Measurements from ENCODE around the gene CACNA2D1. TPM values are rescaled to one million over a fixed set of nuclear protein-coding genes. Genes with fewer than 3 reads are reported as not detected.

Gene CACNA2D1
- total RNA-seq, 1 experiment from 2014 or later: 36.2 TPM

GRCh38 chr7:81983406-81983805 is 460.2 kb downstream of the CACNA2D1 start:
- no CpG with 5 or more reads among the region's 3 CpGs for WGBS (ENCODE audit: extremely low coverage, insufficient read length, low lambda C conversion rate)
- Histone ChIP-seq H2AK5ac (ENCODE audit: insufficient read length, low read length) (no peak overlapping the region), H3K56ac (ENCODE audit: insufficient read length, low read depth, low read length) (no peak overlapping the region), H2BK120ac (ENCODE audit: low read depth, low read length, poor library complexity, severe bottlenecking) (no peak overlapping the region), H2AFZ (ENCODE audit: low read length) (no peak overlapping the region), H3K27ac (ENCODE audit: insufficient read length, low read depth, low read length) (no peak overlapping the region), H3K23me2 (ENCODE audit: insufficient read length, low read depth, low read length, poor library complexity, severe bottlenecking) (no peaks in the 10 kb centered on the region), H2BK20ac (ENCODE audit: low read depth, low read length, poor library complexity, severe bottlenecking) (no peak overlapping the region), H4K91ac (ENCODE audit: insufficient read length, low read depth, low read length) (no peak overlapping the region), H3K23ac (ENCODE audit: insufficient read length, low read depth, low read length) (no peak overlapping the region), H3K14ac (ENCODE audit: insufficient read depth, low read length) (no peak overlapping the region), H3K18ac (ENCODE audit: insufficient read length, low read depth, low read length) (no peak overlapping the region), H3K9me3 (ENCODE audit: control insufficient read depth, low read depth, low read length) (no peaks in the 10 kb centered on the region), H2BK12ac (ENCODE audit: insufficient read length, low read depth, low read length) (no peak overlapping the region), H2BK5ac (ENCODE audit: insufficient read length, low read length) (no peak overlapping the region), H3K27me3 (ENCODE audit: insufficient read depth, low read length) (no peaks in the 10 kb centered on the region), H3K4me2 (ENCODE audit: insufficient read depth, insufficient read length, low read length) (no peak overlapping the region), H2BK15ac (ENCODE audit: low read depth, low read length) (no peak overlapping the region), H3K9ac (ENCODE audit: extremely low read depth, insufficient read length, low read length) (no peak overlapping the region), H4K5ac (ENCODE audit: insufficient read length, low read depth, low read length) (no peak overlapping the region), H3K79me2 (ENCODE audit: insufficient read depth, low read length) (no peaks in the 10 kb centered on the region), H3K4me1 (ENCODE audit: insufficient read depth, low read length) (no peaks in the 10 kb centered on the region), H3K79me1 (ENCODE audit: insufficient read depth, low read depth, low read length, poor library complexity, severe bottlenecking) (no peaks in the 10 kb centered on the region), H3K4ac (ENCODE audit: low read depth, low read length) (no peak overlapping the region), H4K20me1 (ENCODE audit: control insufficient read depth, insufficient read depth, insufficient read length) (no peaks in the 10 kb centered on the region), H4K8ac (replicated peaks; ENCODE audit: insufficient read length, low read depth, low read length) (no peak overlapping the region), H3T11ph (ENCODE audit: low read length) (no peak overlapping the region)
- Mint-ChIP-seq H3K27ac (no peak overlapping the region), H3K36me3 (ENCODE audit: insufficient read depth in 1 of 3, low read depth in 3 of 3) (peaks cover under 1 to 5% (median 2%) of the 10 kb centered on the region in 3 experiments; a peak in 3 of 7 replicates), H3K9me3 (no peaks in the 10 kb centered on the region), H3K27me3 (ENCODE audit: low read depth) (no peaks in the 10 kb centered on the region), H3K4me1 (no peaks in the 10 kb centered on the region), H3K4me3 (no peak overlapping the region)
- no peak for TF ChIP-seq CTCF (conservative IDR thresholded peaks at IDR 0.05)
- DNase-seq: no peak
